ENCODE data around the gene CLRN2. TPM values are rescaled to one million over a fixed set of nuclear protein-coding genes. Genes with fewer than 3 reads are reported as not detected.
"Not testable (repeated sequence)": the region's sequence is repeated elsewhere in the genome, so short reads cannot be mapped to it uniquely, and the experiment has no call there.

Gene CLRN2
- polyA plus RNA-seq, 12 donors: 0.29 TPM; not detected in 11

- DNase-seq: no peak
Observed at GRCh38 chr4:17544831-17545234, 29.9 kb downstream of the CLRN2 start.

GRCh38 chr4:17545374-17546140 lies 30.6 kb downstream of the CLRN2 start:
- DNase-seq: no peak

- no peak for DNase-seq
Observed at GRCh38 chr4:17546222-17546621, 31.3 kb downstream of the CLRN2 start.

GRCh38 chr4:17546678-17547077 lies 31.7 kb downstream of the CLRN2 start:
- DNase-seq: no peak

GRCh38 chr4:17550549-17550948 lies 35.6 kb downstream of the CLRN2 start:
- DNase-seq: no peak

- no peak for DNase-seq
Observed at GRCh38 chr4:17552427-17552826, 37.5 kb downstream of the CLRN2 start.

- DNase-seq: no peak
Observed at GRCh38 chr4:17554568-17554967, 39.6 kb downstream of the CLRN2 start.

- DNase-seq: no peak
Observed at GRCh38 chr4:17556498-17556897, 41.5 kb downstream of the CLRN2 start.

GRCh38 chr4:17557880-17558279 lies 42.9 kb downstream of the CLRN2 start:
- no peak for DNase-seq

GRCh38 chr4:17558941-17559708 lies 44.2 kb downstream of the CLRN2 start:
- DNase-seq: no peak

- no peak for DNase-seq
Observed at GRCh38 chr4:17559709-17560048, 44.7 kb downstream of the CLRN2 start.

- DNase-seq: no peak
Observed at GRCh38 chr4:17560065-17560673, 45.2 kb downstream of the CLRN2 start.

- no peak for DNase-seq
Observed at GRCh38 chr4:17561195-17561909, 46.4 kb downstream of the CLRN2 start.

GRCh38 chr4:17562157-17562556 lies 47.2 kb downstream of the CLRN2 start:
- DNase-seq: no peak

- DNase-seq: no peak
Observed at GRCh38 chr4:17565846-17566245, 50.9 kb downstream of the CLRN2 start.

GRCh38 chr4:17567271-17567670 lies 52.3 kb downstream of the CLRN2 start:
- no peak for DNase-seq

- DNase-seq: no peak
Observed at GRCh38 chr4:17574206-17574605, 59.2 kb downstream of the CLRN2 start.

GRCh38 chr4:17575177-17575576 lies 60.2 kb downstream of the CLRN2 start:
- not testable (repeated sequence) for DNase-seq
